Progenitor cell of endocrine pancreas (in vitro differentiated cells): ENCODE measurements around the gene KRTAP5-11. TPM values are rescaled to one million over a fixed set of nuclear protein-coding genes. Genes with fewer than 3 reads are reported as not detected.
"Not testable (repeated sequence)": the region's sequence is repeated elsewhere in the genome, so short reads cannot be mapped to it uniquely, and the experiment has no call there.

Source experiments
- DNase-seq: peaks from one replicate; pipeline ENCODE4 v3.0.0; 2021; ENCODE audit warnings: low spot score; ENCODE audit not compliant: unreplicated experiment
- H3K27ac Mint-ChIP-seq: 2 replicates; pipeline ENCODE4 v1.8.0; 2021; ENCODE audit warnings: mild to moderate bottlenecking, moderate library complexity, mixed read lengths
- H3K27me3 Mint-ChIP-seq: 2 replicates; pipeline ENCODE4 v1.8.0; 2021; ENCODE audit warnings: mixed read lengths
- H3K36me3 Mint-ChIP-seq: 2 replicates; pipeline ENCODE4 v1.8.0; 2022; ENCODE audit warnings: mixed read lengths; ENCODE audit not compliant: insufficient read depth
- H3K4me1 Mint-ChIP-seq: 2 replicates; pipeline ENCODE4 v1.8.0; 2021; ENCODE audit warnings: low read depth, mixed read lengths
- H3K4me3 Mint-ChIP-seq: 2 replicates; pipeline ENCODE4 v1.8.0; 2021; ENCODE audit warnings: low read depth, mild to moderate bottlenecking, moderate library complexity, mixed read lengths
- H3K9me3 Mint-ChIP-seq: 2 replicates; pipeline ENCODE4 v1.8.0; 2021; ENCODE audit warnings: low read depth, mixed read lengths
- CTCF ChIP-seq: fragments of 200-600 bp; sonication (generic); IDR thresholded peaks from one replicate; pipeline ENCODE4 v1.5.0; 2021; ENCODE audit warnings: antibody characterized with exemption, mild to moderate bottlenecking; ENCODE audit not compliant: unreplicated experiment
- total RNA-seq: library from RNA; stranded (reverse); gene quantifications from 2 replicates; pipeline ENCODE4 v1.2.1, GENCODE V29; 2021

KRTAP5-11 gene
- total RNA-seq, 1 donor from 2014 or later: not detected

DNA sequence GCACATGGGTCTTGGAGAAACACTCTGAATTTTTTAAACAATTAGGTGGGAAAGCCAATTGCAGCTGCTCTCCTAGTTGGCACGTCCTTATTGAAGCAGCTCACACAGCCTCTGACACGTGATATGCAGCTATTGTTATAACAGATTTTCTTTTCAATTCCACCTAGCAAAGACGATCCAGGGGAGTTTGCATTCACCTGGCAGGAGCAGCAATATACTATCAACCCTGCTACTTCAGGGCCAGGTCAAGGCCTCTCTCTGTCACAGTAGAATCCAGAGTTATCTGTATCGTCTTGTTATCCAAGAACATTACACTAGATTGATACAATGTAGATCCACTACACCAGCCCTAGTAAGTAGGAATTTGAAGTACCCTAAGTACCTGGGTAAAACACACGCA is 8.3 kb downstream of the KRTAP5-11 start:
- TF ChIP-seq CTCF: no peak
- H3K9me3 Mint-ChIP-seq: no peaks in the 10 kb centered on the region

GRCh38 chr11:71572811-71573210 is 9.9 kb downstream of the KRTAP5-11 start:
- DNase-seq: no peak
- H3K4me3 Mint-ChIP-seq: no peak overlapping the region
- H3K36me3 Mint-ChIP-seq: no peaks in the 10 kb centered on the region
- H3K4me1 Mint-ChIP-seq: peaks cover 2% of the 10 kb centered on the region
- no peak overlapping the region for H3K27ac Mint-ChIP-seq
- peaks cover 10% of the 10 kb centered on the region for H3K27me3 Mint-ChIP-seq
- no peaks in the 10 kb centered on the region for H3K9me3 Mint-ChIP-seq
- no peak for TF ChIP-seq CTCF

More for the DNA sequence above, 8.3 kb downstream of the KRTAP5-11 start:
- no peak for DNase-seq
- Mint-ChIP-seq H3K4me1 (no peaks in the 10 kb centered on the region), H3K27ac (no peak overlapping the region), H3K36me3 (no peaks in the 10 kb centered on the region), H3K27me3 (peaks cover 10% of the 10 kb centered on the region), H3K4me3 (no peak overlapping the region)

DNA sequence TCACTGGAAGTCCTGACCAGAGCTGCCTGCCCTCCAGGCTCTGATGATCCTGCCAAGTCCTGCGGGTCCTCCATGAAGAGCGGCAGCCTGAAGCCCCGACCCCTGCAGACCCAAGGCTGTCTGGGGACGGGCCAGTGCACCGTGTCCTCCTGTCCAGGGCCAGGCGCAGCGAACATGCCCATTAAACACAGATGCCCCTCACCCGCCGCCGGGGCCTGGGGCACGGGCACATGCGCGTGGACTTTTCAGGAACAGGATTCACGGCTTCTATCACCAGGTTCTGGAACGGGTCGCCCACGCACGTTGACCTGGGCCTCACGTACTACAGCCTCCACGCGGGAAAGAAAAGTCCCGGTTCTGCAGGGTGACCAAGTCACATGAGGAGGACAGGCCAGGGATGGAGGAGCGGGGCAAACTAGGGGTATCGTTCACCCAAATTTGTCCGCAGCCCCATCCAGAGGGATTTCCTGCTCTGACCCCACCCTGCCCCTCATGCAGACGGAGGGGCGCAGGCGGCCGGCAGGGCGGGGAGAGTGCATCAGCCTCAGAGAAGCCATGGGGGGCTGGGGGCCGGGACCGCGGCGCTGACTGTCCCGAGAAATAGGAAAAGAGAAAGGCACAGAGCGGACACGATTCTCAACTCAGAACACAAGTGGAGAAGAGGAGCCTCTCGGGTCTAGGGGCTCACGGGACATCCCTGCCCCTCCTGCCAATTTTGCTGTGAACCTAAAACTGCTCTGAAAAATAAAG is 11.4 kb downstream of the KRTAP5-11 start:
- not testable (repeated sequence) for H3K27ac Mint-ChIP-seq, DNase-seq, H3K36me3 Mint-ChIP-seq, H3K4me3 Mint-ChIP-seq, H3K9me3 Mint-ChIP-seq, H3K4me1 Mint-ChIP-seq
- peaks cover 22% of the 10 kb centered on the region for H3K27me3 Mint-ChIP-seq

DNA sequence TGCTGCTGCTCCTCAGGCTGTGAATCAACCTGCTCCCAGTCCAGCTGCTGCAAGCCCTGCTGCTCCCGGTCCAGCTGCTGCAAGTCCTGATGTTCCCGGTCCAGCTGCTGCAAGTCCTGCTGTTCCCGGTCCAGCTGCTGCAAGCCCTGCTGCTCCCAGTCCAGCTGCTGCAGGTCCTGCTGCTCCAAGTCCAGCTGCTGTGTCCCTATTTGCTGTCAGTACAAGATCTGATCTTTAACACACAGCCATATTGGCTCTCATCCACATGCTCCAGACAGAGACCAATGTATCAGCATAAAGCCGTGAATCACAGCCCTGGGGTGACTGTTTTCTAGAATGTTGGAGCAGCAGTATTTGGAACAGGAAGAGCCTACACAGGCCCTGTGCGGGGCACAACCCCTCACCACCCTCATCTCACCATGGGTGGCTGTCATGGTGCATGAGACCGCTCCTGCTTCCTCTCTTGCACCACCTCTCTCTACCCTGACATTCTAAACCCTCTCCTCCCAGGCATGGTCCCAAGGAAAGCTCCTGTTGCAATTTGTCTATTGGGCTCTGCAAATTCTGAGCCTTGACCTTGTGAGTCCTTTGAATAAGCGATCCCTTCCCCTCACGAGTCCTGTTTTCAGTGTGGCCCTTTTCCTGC is 13.8 kb downstream of the KRTAP5-11 start:
- Mint-ChIP-seq H3K27ac (no peak overlapping the region), H3K27me3 (peaks cover 28% of the 10 kb centered on the region), H3K4me3 (no peak overlapping the region), H3K4me1 (peaks cover 6% of the 10 kb centered on the region), H3K9me3 (no peaks in the 10 kb centered on the region), H3K36me3 (no peaks in the 10 kb centered on the region)
- no peak for TF ChIP-seq CTCF
- DNase-seq: no peak

DNA sequence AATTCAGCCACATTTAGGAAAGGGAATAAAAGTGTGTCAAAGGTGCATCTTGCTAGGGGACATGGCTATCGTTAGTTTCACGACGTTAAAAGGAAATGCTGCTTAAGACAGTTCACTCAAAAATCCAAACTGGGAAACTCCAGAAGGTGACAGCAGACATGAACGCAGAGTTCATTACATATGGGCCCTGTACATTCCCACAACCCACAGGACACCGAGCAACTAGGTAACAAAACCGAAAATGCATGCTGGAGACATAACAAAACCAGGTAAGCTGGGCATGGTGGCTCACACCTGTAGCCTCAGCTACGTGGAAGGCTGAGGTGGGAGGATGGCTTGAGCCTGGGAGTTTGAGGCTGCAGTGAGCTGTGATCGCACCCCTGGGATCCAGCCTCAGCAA is 15.0 kb downstream of the KRTAP5-11 start:
- H3K4me1 Mint-ChIP-seq, H3K4me3 Mint-ChIP-seq, H3K27ac Mint-ChIP-seq, H3K9me3 Mint-ChIP-seq, DNase-seq, H3K36me3 Mint-ChIP-seq: not testable (repeated sequence)
- H3K27me3 Mint-ChIP-seq: peaks cover 38% of the 10 kb centered on the region

DNA sequence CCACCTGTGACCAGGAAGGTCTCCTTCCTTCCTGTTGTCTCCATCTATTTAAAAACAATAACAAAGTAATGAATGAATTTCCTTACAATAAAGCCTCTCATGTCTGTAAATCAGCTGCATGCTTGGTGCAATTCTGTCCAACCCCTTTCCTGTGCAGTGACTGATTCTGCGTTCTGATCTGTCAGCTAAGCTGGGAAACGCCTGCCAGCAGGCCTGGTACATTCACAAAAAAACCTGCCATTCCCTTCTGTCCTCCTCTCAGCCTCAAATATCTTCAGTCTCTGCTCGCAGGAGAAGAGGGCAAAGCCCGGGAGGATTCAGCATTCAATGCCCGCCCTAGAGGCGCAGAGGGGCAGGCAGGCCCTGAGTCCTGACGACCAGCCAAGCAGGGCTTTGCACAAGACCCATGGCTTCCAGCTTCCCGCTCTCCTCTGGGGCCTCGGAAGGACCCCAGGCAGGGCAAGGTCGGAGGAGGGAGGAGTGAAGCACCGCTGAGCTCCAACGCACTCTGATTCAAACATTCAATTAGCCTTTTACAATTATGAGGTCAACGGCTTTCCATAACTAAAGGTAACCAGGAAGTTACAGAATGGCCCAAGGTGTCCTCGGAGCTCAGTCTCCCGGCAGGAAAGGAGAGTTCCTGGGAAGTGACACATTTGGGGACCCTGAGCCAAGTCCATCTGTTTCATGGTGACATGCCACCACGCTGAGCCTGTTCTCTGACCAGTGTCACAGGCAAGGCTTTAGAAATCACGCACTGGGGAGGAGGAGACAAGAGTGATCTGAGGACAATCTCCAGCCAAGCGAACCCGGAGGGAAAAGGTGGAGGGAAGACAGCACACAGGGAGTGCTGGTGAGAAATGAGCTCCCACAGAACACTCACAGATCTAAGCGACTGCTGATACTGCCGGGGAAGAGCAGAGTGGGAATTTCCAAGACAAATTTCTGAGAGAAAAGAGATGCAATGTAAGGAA is 15.8 kb downstream of the KRTAP5-11 start:
- H3K4me3 Mint-ChIP-seq: not testable (repeated sequence)

More for the DNA sequence above, 15.8 kb downstream of the KRTAP5-11 start:
- peaks cover 38% of the 10 kb centered on the region for H3K27me3 Mint-ChIP-seq
- H3K4me1 Mint-ChIP-seq, H3K36me3 Mint-ChIP-seq, DNase-seq, H3K9me3 Mint-ChIP-seq: not testable (repeated sequence)
- H3K27ac Mint-ChIP-seq: peak overlapping the region; percentile 35
